Measurements from ENCODE around the gene USP46. TPM values are rescaled to one million over a fixed set of nuclear protein-coding genes. Genes with fewer than 3 reads are reported as not detected.

The USP46 gene
- total and polyA plus RNA-seq, 2 of the 4 experiments (the other 2 are of a cell fraction): 9.3 to 15.4 TPM

DNA sequence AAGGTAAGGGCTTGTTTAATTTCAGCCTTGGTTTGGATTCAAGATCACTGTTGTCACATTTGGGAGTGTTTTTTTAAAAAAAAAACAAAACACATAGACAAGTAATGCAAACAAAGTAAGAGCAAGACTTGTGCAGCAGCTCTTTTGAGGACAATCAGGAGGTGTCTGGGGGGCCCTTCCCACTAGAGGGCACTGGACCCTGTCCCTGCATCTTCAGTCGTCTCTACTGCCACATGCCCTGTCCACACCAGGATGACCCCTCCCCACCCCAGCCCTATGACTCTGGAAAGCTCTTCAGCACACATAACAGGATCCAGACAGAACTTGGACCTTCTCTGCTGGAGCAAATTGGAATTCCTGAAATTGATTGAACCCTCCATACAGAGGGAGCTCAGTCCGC lies 71.0 kb downstream of the USP46 start:
- H3K27me3 ChIP-seq (ENCODE audit: control insufficient read depth, insufficient read depth, low read length): no peaks in the 10 kb centered on the region
- no peak overlapping the region for H3K27ac ChIP-seq (ENCODE audit: insufficient read depth, low read length)
- no peak overlapping the region; the same call in 1 of the 2 replicates for H3K56ac ChIP-seq (ENCODE audit: extremely low read depth, insufficient read depth, low read length)
- peak overlapping the region; percentile 27 to 58; a peak in 2 of 4 replicates for H4K8ac ChIP-seq (ENCODE audit: low read depth in 2 of 2, low read length in 2 of 2)
- intact Hi-C loops (cut with micrococcal nuclease): loop anchor here (2.0 kb wide), 1 partner anchor 393 kb away; no protein-coding TSS in a partner anchor
- in situ Hi-C loops (cut with MboI; ENCODE audit: low sequenced_read_pairs): no loop called here
- no peak overlapping the region for H3K4me2 ChIP-seq (ENCODE audit: low read depth, low read length)
- no peak overlapping the region for H2AFZ ChIP-seq (replicated peaks; ENCODE audit: low read length, poor library complexity)
- TF ChIP-seq RCOR1 (IDR thresholded peaks at IDR 0.05; ENCODE audit: insufficient replicate concordance, low read length) (no peak), CTCF (conservative IDR thresholded peaks at IDR 0.05; ENCODE audit: low read depth, low read length) (peak; percentile 42), SMC3 (IDR thresholded peaks at IDR 0.05; ENCODE audit: low read depth, low read length) (peak; percentile 22; the same call in 1 of the 2 replicates), RAD21 (IDR thresholded peaks at IDR 0.05; ENCODE audit: low read length) (peak; percentile 45; the same call in 1 of the 2 replicates)
- H3K18ac ChIP-seq (ENCODE audit: low read depth, low read length): peak overlapping the region; percentile 42; the same call in 1 of the 2 replicates
- H3K9ac ChIP-seq (ENCODE audit: low read depth, low read length): no peak overlapping the region
- dilution Hi-C loops (cut with HindIII; ENCODE audit: low sequenced_read_pairs, unreplicated experiment): no loop called here
- POLR2A ChIA-PET (ENCODE audit: unreplicated experiment): no interaction called here
- H3K36me3 ChIP-seq (ENCODE audit: control insufficient read depth, insufficient read depth, low read length): peaks cover 5% of the 10 kb centered on the region
- peak overlapping the region; percentile 79 for H3K4ac ChIP-seq (ENCODE audit: low read depth, low read length)
- peaks cover 14% of the 10 kb centered on the region for H3K4me1 ChIP-seq (ENCODE audit: control insufficient read depth, insufficient read depth, low read length)
- H3K14ac ChIP-seq (replicated peaks; ENCODE audit: low read depth, low read length): no peak overlapping the region; the same call in none of the 2 replicates
- no peak overlapping the region for H2BK5ac ChIP-seq (ENCODE audit: low read depth, low read length, poor library complexity, severe bottlenecking)
- H2BK15ac ChIP-seq (ENCODE audit: low read depth, low read length): peak overlapping the region; percentile 47; the same call in 1 of the 3 replicates
- H3K9me3 ChIP-seq (ENCODE audit: control insufficient read depth, insufficient read depth, low read length): no peaks in the 10 kb centered on the region
- CTCF ChIA-PET: interaction anchor here (0.7 to 1.9 kb wide), 9 partner anchors 9 to 394 kb away, joined by 3 to 6 read pairs (median 4); no protein-coding TSS in a partner anchor
- peak overlapping the region; percentile 86 for H2AK5ac ChIP-seq (ENCODE audit: low read depth, low read length)
- H2BK20ac ChIP-seq (ENCODE audit: low read depth, low read length): peak overlapping the region; percentile 87
- H4K5ac ChIP-seq (ENCODE audit: low read depth, low read length): peak overlapping the region; percentile 11
- H3K79me1 ChIP-seq (ENCODE audit: low read depth in 1 of 2, low read length in 2 of 2): 0 out of 4 replicates have a peak, but pooled peaks cover 0 to 2% of the 10 kb centered on the region in 2 experiments
- peak; percentile 13 for DNase-seq
- WGBS, 2 experiments (ENCODE audit: extremely low coverage in 2 of 2, insufficient read length in 1 of 2): no CpG with 5 or more reads among the region's 2 CpGs
- no peak overlapping the region for H3K4me3 ChIP-seq (ENCODE audit: insufficient read depth, low read depth, low read length)
- peak; percentile 48 for ATAC-seq (ENCODE audit: low read depth)
- no TSS peak for BruUV-seq (replicated peaks)
- H3K23ac ChIP-seq (ENCODE audit: low read depth, low read length): peak overlapping the region; percentile 69; the same call in 1 of the 2 replicates
- H3K9me1 ChIP-seq (ENCODE audit: insufficient read depth, low read length): peaks cover 19% of the 10 kb centered on the region
- H4K20me1 ChIP-seq (ENCODE audit: insufficient read depth, low read length): no peaks in the 10 kb centered on the region
- H2BK120ac ChIP-seq (ENCODE audit: low read depth, low read length): peak overlapping the region; percentile 74
- H4K91ac ChIP-seq (ENCODE audit: insufficient read depth, low read depth, low read length): peak overlapping the region; percentile 78
- H2AK9ac ChIP-seq (replicated peaks; ENCODE audit: low read depth, low read length, poor library complexity): no peak overlapping the region
